Lower leg skin (tissue), 4 donors: ENCODE results near the gene NPAS1. TPM values are rescaled to one million over a fixed set of nuclear protein-coding genes. Genes with fewer than 3 reads are reported as not detected.

Experiments used
- DNase-seq, 2 donors: peaks; one replicate each; pipeline ENCODE4 v3.0.0-alpha.2; 2019; ENCODE audit warnings: low spot score in 2 of 2
- H3K4me3 ChIP-seq: fragments of 200-600 bp; sonication (generic); 2 replicates; pipeline ENCODE4 v1.5.1; 2017; ENCODE audit warnings: mild to moderate bottlenecking, low read depth; ENCODE audit not compliant: poor library complexity, severe bottlenecking
- POLR2A ChIP-seq, 2 donors: fragments of 450-650 bp; IDR thresholded peaks; one replicate each; pipeline ENCODE4 v1.6.1; 2016 to 2017; ENCODE audit warnings: antibody characterized with exemption in 2 of 2, mild to moderate bottlenecking in 1 of 2, moderate library complexity in 1 of 2
- WGBS, 2 donors: methylation state at CpG; one replicate each; pipeline ENCODE4 v1.1.5; 2018; 5-methylcytosine and 5-hydroxymethylcytosine counted together
- intact Hi-C: fragments of 100-400 bp; cut with DNase I; formaldehyde crosslinking; loops from one replicate; pipeline ENCODE4 v1.15.0; 2023; ENCODE audit warnings: low total_unique reads
- total RNA-seq, 4 donors: library from RNA; depleted of rRNA; stranded (reverse); fragments of >200 nt; gene quantifications; one replicate each; pipeline ENCODE4 v1.1.0, GENCODE V29; 2016
- TF ChIP-seq, protein P1 (sequence below), 3 donors: fragments of 450-650 bp; IDR thresholded peaks; one replicate each; pipeline ENCODE4 v1.5.1; 2016; ENCODE audit warnings: antibody characterized with exemption in 3 of 3, mild to moderate bottlenecking in 3 of 3, moderate library complexity in 2 of 3

Gene NPAS1
- total RNA-seq, 4 donors from 2014 or later: 5.7 to 24.3 (median 12.6) TPM

DNA sequence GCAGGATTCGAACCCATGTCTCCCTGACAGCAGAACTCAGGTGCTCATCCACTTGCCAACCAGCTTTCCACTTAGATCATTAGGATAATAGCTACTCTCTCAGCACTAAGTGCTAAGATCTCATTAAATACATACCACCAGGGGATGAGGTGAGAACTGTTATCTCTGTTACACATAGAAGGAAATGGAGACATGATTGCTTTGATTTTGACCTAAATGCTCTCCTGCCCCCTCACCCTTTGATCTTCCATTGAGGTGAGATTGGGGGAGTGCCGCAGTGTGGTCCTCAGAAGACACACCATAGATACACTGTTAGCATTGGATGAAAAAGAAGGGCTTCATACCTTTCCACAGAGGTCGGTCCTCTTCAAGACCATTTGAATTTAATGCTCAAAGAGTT, 38.9 kb upstream of the NPAS1 start:
- no peak for DNase-seq
- WGBS, 2 donors: 80 to 88% methylated on average over 3 of the region's 3 CpGs
- no peak overlapping the region for H3K4me3 ChIP-seq
- TF ChIP-seq, protein P1, sequence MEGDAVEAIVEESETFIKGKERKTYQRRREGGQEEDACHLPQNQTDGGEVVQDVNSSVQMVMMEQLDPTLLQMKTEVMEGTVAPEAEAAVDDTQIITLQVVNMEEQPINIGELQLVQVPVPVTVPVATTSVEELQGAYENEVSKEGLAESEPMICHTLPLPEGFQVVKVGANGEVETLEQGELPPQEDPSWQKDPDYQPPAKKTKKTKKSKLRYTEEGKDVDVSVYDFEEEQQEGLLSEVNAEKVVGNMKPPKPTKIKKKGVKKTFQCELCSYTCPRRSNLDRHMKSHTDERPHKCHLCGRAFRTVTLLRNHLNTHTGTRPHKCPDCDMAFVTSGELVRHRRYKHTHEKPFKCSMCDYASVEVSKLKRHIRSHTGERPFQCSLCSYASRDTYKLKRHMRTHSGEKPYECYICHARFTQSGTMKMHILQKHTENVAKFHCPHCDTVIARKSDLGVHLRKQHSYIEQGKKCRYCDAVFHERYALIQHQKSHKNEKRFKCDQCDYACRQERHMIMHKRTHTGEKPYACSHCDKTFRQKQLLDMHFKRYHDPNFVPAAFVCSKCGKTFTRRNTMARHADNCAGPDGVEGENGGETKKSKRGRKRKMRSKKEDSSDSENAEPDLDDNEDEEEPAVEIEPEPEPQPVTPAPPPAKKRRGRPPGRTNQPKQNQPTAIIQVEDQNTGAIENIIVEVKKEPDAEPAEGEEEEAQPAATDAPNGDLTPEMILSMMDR (IDR thresholded peaks at IDR 0.05): no peak
- no peak for TF ChIP-seq POLR2A (IDR thresholded peaks at IDR 0.05)
- intact Hi-C loops: no loop called here

DNA sequence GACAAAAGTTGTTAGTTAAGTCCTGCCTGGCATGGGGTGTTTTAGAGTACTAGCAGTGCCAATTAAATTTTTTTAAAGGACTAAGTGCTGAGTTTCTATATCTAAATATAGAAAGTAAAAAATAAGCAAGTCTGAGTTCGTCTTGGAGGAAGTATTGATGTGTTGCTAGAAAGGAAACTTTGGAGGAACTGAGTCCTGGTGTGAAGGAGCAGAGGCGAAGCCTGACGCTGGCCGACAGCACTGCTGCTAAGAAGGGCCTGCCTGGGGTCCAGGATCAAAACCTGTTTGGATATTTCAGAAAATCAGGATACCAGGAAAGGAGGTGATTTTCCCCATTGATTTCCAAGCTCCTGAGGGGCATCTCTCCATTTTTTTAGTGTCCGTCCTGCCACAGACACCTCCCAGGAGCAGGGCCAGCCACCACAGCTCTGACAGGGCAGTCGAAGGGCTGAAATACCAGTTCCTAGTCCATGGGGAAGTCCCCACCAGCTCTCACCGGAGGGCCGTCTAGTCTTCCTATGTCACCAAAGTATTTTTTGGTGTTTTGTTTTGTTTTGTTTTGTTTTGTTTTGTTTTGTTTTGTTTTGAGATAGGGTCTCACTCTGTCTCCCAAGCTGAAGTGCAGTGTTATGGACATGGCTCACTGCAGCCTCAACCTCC, 38.2 kb upstream of the NPAS1 start:
- H3K4me3 ChIP-seq: no peak overlapping the region
- TF ChIP-seq, protein P1 (IDR thresholded peaks at IDR 0.05): no peak
- no peak for TF ChIP-seq POLR2A (IDR thresholded peaks at IDR 0.05)
- no peak for DNase-seq
- intact Hi-C loops: no loop called here
- WGBS, 2 donors: 48 to 56% methylated on average over 8 of the region's 8 CpGs

DNA sequence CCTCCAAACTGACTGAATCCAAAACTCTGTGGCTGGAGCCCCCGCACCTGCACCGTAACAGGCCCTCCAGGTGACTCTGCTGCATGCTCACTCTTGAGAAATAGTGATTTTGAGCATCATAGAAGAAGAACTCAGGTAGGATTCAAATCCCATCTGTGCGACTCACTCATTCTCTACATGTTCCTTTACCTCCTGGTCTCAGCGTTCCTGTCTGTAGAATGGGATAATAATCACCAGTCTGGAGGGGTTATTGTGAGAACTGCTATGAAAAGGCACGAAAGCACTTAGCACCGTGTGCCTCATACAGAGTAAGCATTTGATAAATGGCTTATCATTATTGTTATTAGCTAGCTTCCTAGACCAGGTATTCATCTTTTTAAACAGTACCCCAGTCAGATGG, 36.5 kb upstream of the NPAS1 start:
- 92 to 96% methylated on average over 6 of the region's 6 CpGs for WGBS, 2 donors
- DNase-seq: no peak
- no peak overlapping the region for H3K4me3 ChIP-seq
- intact Hi-C loops: no loop called here
- TF ChIP-seq, protein P1 (IDR thresholded peaks at IDR 0.05): no peak
- no peak for TF ChIP-seq POLR2A (IDR thresholded peaks at IDR 0.05)

DNA sequence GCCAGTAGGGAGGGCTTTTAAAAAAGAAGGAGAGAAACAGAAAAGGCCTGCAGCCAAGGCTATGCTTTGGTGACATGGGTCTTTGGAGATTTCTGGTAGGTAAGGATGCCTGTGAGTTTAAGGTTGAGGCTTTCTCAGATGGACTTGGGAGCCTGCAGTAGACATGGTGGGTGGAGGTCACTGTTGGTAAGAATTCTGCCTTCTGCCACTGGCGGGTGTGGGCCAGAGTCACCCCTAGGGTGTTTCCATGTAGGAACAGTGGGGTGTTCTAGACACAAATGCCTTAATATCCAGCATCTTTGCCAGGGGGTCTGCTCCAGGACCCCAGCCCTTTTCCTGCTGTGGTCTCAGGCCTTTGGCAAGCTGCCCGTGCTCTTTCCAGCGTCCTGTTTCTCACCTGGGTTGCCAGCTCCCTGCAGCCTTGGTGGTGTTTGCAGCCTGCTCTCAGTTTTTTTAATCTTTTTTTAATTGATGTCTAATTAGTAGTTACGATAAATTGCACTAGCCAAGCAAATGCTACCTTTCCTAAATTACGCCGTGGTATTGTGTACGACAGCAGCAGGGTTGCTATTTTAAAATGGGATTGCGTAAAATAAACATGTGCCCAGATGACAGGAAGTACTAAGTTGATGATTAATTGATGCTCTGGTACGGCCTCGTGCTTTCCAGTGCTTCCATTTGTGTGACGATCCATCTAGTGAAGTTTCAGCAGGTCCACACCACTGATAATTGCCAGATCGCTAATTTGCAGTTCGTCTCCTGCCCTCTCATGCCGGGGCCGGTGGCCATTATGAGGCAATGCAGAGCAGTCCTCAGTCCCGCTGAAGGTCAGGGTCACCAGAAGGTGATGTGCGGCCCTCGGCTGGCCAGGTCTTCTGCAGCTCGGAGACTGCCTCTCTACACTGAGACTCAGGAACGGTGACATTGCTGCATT, 35.3 kb upstream of the NPAS1 start:
- no peak for DNase-seq
- 71 to 72% methylated on average over 20 of the region's 20 CpGs for WGBS, 2 donors
- no peak overlapping the region for H3K4me3 ChIP-seq
- TF ChIP-seq, protein P1 (IDR thresholded peaks at IDR 0.05): no peak
- intact Hi-C loops: no loop called here

DNA sequence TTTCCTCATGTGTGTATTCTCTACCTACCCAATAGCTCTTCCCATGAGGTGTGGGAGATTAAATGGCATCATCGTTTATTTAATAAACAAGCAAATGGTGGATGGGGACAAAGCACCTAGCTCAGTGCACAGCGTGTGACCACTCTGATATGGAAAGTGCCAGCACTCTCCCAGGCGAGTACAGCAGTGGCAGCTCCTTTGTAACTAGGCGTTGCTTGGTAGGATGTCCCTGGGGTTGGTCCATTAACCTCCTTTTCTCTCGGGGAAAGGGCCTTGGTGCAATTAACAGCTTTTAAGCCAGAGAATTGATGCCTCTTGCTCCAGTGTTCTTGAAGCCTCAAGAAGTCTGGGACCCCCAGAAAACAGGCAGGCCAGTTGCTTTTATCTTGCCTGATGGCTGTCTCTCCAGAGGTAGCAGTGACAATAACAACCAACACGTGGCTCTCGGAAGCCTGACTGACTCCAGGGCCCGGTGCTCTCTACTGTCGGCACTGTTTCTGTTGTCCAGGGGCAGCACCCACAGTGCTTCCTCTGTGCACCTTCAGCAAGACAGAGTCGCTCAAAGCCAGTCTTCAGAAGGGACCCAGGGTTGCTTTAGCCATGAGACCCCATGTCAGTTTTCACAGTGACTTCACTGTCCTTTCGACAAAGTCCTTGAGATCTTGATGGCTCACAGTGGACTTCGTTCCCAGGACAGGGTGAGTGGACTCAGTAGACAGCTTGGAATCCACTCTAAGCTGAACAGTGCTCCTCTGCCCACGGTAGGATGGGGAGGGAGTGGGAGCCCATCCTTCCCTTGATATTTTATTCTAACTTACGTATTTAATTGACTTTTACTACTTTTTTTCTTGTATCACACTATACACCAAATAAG, 33.9 kb upstream of the NPAS1 start:
- intact Hi-C loops: no loop called here
- no peak for DNase-seq
- TF ChIP-seq, protein P1 (IDR thresholded peaks at IDR 0.05): no peak
- no peak for TF ChIP-seq POLR2A (IDR thresholded peaks at IDR 0.05)
- no peak overlapping the region for H3K4me3 ChIP-seq
- 84 to 85% methylated on average over 14 of the region's 14 CpGs for WGBS, 2 donors
